SU-DHL-6 (cell line): ENCODE data around the gene LZTR1.

Experiments used
- H2AFZ ChIP-seq: fragments of 200-600 bp; sonication (generic); 2 replicates; pipeline ENCODE4 v1.6.1; 2014; ENCODE audit warnings: low read depth, mild to moderate bottlenecking, moderate library complexity, mixed read lengths, antibody characterized with exemption, low read length; ENCODE audit not compliant: severe bottlenecking
- H3F3A ChIP-seq: fragments of 200-600 bp; shearing (Covaris generic); 2 replicates; pipeline ENCODE4 v1.6.0; 2016; ENCODE audit warnings: antibody characterized with exemption, mild to moderate bottlenecking; ENCODE audit not compliant: insufficient read depth
- H3K27ac ChIP-seq: fragments of 200-600 bp; sonication (generic); 2 replicates; pipeline ENCODE4 v1.5.1; 2016; ENCODE audit warnings: low read depth, mild to moderate bottlenecking, low read length, moderate library complexity, mixed read lengths
- H3K27me3 ChIP-seq: fragments of 200-600 bp; sonication (generic), shearing (Covaris generic); 2 replicates; pipeline ENCODE4 v1.6.0; 2014; ENCODE audit warnings: mild to moderate bottlenecking, low read length
- H3K36me3 ChIP-seq: fragments of 200-600 bp; sonication (generic); 2 replicates; pipeline ENCODE4 v1.6.1; 2014; ENCODE audit warnings: mild to moderate bottlenecking, low read length, mixed read lengths
- H3K4me2 ChIP-seq: fragments of 300-600, 200-600 bp; shearing (Covaris generic), sonication (generic); 2 replicates; pipeline ENCODE4 v1.6.0; 2014; ENCODE audit warnings: low read length, low read depth, mild to moderate bottlenecking; ENCODE audit not compliant: poor library complexity, severe bottlenecking
- H3K4me3 ChIP-seq: fragments of 200-600 bp; sonication (generic); 2 replicates; pipeline ENCODE4 v1.5.1; 2014; ENCODE audit warnings: antibody characterized with exemption, low read length, mild to moderate bottlenecking, mixed read lengths; ENCODE audit not compliant: insufficient read depth, poor library complexity, severe bottlenecking
- H3K79me2 ChIP-seq: fragments of 200-600 bp; sonication (generic); 2 replicates; pipeline ENCODE4 v1.6.1; 2014; ENCODE audit warnings: mild to moderate bottlenecking, low read length, moderate library complexity; ENCODE audit not compliant: insufficient read depth
- H3K9ac ChIP-seq: fragments of 200-600 bp; sonication (generic); 2 replicates; pipeline ENCODE4 v1.7.0; 2014; ENCODE audit warnings: mild to moderate bottlenecking, low read length
- H3K9me2 ChIP-seq: fragments of 200-600 bp; sonication (generic); replicated peaks from 2 replicates; pipeline ENCODE4 v1.6.1; 2014; ENCODE audit warnings: low read length; ENCODE audit not compliant: insufficient read depth
- H3K9me3 ChIP-seq: fragments of 200-600 bp; sonication (generic); 2 replicates; pipeline ENCODE4 v1.6.1; 2014; ENCODE audit warnings: low read length, mixed read lengths; ENCODE audit not compliant: insufficient read depth
- H4K20me1 ChIP-seq: fragments of 200-600 bp; sonication (generic); 2 replicates; pipeline ENCODE4 v1.6.1; 2014; ENCODE audit warnings: low read depth, mild to moderate bottlenecking, antibody characterized with exemption, low read length, moderate library complexity, mixed read lengths
- EZH2phosphoT487 ChIP-seq: fragments of 200-600 bp; sonication (generic), shearing (Covaris generic); conservative IDR thresholded peaks from 2 replicates; pipeline ENCODE4 v1.6.1; 2018; ENCODE audit warnings: mild to moderate bottlenecking, antibody characterized with exemption, low read length, moderate library complexity, mixed read lengths
- TF ChIP-seq, protein P1 (sequence below): fragments of 200-600 bp; sonication (generic); IDR thresholded peaks from one replicate; pipeline ENCODE4 v1.5.1; 2017; ENCODE audit warnings: antibody characterized with exemption, mild to moderate bottlenecking, low read length, moderate library complexity; ENCODE audit not compliant: insufficient read depth, poor library complexity, severe bottlenecking

LZTR1 gene

DNA sequence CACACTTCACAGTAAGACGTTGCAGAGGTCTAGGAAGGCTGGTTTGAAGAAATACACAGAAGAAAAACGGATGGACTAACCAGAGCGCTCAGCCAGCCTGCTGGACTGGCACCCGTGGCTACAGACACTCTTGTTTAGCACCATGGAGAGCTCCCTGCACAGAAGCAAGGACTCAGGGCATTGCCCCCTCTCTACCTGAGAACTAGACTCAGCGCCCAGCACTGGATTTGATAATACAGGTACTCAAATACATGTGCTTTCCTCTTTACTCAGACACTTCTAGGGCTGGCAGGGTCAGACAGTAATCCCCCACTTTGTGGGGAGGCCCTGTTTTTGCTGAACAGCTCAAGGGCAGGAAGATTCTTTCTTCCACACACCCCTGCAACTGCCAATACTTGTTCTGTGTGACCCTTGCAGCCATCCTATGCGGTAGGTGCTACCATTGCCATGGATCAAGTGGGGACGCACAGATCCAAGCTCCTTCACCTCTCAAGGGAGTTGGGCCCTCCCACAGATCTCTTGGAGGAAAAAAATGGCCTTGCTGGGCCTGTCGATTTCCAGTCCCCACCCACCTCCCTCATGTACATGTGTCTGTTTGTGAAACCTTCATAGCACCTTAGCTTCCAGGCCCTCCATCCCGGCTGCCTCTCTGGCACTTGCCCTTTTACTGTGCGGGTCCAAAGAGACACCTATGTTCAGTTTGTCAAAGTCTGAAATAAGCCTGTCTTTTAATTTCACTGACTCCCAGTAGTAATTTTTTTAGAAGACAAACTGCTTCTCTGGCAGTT, 27.7 kb downstream of the LZTR1 start:
- no peaks in the 10 kb centered on the region for H3K27me3 ChIP-seq
- no peaks in the 10 kb centered on the region for H3K79me2 ChIP-seq
- no peaks in the 10 kb centered on the region for H3F3A ChIP-seq
- no peak overlapping the region for H2AFZ ChIP-seq
- H3K4me2 ChIP-seq = no peak overlapping the region
- no peak for TF ChIP-seq EZH2phosphoT487
- TF ChIP-seq, protein P1, sequence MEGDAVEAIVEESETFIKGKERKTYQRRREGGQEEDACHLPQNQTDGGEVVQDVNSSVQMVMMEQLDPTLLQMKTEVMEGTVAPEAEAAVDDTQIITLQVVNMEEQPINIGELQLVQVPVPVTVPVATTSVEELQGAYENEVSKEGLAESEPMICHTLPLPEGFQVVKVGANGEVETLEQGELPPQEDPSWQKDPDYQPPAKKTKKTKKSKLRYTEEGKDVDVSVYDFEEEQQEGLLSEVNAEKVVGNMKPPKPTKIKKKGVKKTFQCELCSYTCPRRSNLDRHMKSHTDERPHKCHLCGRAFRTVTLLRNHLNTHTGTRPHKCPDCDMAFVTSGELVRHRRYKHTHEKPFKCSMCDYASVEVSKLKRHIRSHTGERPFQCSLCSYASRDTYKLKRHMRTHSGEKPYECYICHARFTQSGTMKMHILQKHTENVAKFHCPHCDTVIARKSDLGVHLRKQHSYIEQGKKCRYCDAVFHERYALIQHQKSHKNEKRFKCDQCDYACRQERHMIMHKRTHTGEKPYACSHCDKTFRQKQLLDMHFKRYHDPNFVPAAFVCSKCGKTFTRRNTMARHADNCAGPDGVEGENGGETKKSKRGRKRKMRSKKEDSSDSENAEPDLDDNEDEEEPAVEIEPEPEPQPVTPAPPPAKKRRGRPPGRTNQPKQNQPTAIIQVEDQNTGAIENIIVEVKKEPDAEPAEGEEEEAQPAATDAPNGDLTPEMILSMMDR = no peak
- no peaks in the 10 kb centered on the region for H3K9me3 ChIP-seq
- H3K4me3 ChIP-seq = no peak overlapping the region
- H3K9ac ChIP-seq = no peak overlapping the region
- H3K36me3 ChIP-seq = no peaks in the 10 kb centered on the region
- H3K9me2 ChIP-seq = no peaks in the 10 kb centered on the region
- H4K20me1 ChIP-seq = no peaks in the 10 kb centered on the region
- H3K27ac ChIP-seq = no peak overlapping the region

DNA sequence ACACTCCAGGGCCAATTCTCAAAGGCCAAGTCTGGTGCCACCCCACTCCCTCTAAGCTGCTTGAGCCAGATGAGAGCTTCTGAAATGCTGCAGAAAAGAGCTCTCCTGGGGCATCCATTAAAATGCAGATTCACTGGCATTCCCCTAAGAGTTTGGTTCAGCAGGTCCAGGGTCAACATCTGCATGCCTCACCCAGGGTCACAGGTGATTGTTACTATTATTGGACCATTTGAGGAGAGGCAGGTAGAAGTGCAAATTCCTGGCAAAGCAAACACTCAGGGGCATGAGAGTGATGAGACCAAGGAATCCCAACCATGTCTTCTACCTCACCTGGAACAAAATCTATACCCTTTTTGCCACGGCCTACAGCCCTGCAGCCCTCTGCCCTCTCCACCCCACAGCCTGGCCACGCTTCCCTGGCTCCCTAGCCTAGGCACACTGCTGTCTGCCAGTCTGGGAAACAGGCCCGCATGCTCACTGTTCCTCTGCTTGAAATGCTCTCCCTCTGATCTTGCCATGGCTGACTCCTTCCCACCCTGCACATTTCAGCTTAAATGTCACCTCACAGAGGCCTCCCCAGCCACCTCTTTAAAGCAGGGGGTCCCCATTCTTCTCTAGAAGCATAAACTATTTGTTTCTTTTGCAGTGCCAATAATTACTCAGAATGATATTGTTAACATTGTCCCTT, 28.5 kb downstream of the LZTR1 start:
- H3K36me3 ChIP-seq = no peaks in the 10 kb centered on the region
- TF ChIP-seq, protein P1 = no peak
- no peak for TF ChIP-seq EZH2phosphoT487
- H3K4me2 ChIP-seq = no peak overlapping the region
- no peaks in the 10 kb centered on the region for H3K27me3 ChIP-seq
- no peak overlapping the region for H3K4me3 ChIP-seq
- H4K20me1 ChIP-seq = no peaks in the 10 kb centered on the region
- no peaks in the 10 kb centered on the region for H3K9me3 ChIP-seq
- no peak overlapping the region for H2AFZ ChIP-seq
- no peaks in the 10 kb centered on the region for H3K9me2 ChIP-seq
- no peak overlapping the region for H3K27ac ChIP-seq
- no peak overlapping the region for H3K9ac ChIP-seq
- no peaks in the 10 kb centered on the region for H3F3A ChIP-seq
- H3K79me2 ChIP-seq = no peaks in the 10 kb centered on the region

DNA sequence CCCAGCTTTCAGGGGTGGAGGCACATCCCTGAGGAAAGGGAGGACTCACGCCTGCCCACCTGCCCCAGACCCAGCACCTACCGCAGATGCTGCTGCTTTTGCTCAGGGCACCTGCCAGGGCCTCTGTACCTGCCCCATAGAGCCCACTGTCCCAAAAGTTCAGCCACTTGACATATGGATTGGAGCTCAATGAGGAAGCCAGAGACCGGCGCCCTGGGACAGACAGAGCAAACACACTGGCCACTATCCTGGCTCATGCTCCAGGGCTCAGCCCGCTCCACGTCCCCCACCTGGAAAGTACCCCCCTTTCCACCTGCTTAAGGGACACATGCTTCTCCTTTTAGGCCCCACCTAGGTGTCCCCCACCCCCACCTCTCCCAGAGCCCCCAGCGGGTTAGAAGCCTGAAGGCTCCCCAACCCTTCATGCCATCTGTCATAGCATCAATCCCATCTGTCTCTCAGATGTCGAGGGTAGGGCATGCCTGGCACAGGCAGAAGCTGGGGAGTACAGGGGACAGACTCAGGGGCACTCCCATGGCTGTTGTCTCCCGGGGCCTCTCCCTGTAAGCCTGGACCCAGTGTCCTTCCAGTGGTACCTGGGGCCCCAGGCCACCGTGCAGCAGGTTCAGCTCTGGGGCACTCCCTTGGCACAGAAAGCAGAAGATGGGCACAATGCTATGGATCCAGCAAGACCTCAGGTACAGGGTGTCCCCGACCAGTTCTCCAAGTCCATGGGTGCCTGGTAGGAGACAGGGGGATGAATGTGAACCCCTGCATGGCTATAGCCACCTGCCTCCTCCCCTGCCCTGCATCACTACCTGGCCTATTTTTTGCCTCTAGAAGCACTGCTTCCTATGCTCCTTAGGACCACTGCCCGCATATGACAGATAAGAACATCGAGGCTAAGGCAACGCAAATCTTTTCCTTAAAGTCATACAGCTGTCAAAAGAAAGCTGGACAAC, 30.6 kb downstream of the LZTR1 start:
- no peaks in the 10 kb centered on the region for H3K9me3 ChIP-seq
- H4K20me1 ChIP-seq = no peaks in the 10 kb centered on the region
- no peak overlapping the region for H2AFZ ChIP-seq
- H3K27me3 ChIP-seq = no peaks in the 10 kb centered on the region
- no peaks in the 10 kb centered on the region for H3K36me3 ChIP-seq
- H3K9ac ChIP-seq = no peak overlapping the region
- no peaks in the 10 kb centered on the region for H3F3A ChIP-seq
- H3K79me2 ChIP-seq = no peaks in the 10 kb centered on the region
- no peak overlapping the region for H3K27ac ChIP-seq
- H3K4me3 ChIP-seq = no peak overlapping the region
- no peaks in the 10 kb centered on the region for H3K9me2 ChIP-seq
- no peak overlapping the region for H3K4me2 ChIP-seq
- TF ChIP-seq, protein P1 = no peak
- TF ChIP-seq EZH2phosphoT487 = no peak
